K562 (cell line): Measurements from ENCODE around the gene GRIA1. TPM values are rescaled to one million over a fixed set of nuclear protein-coding genes. Genes with fewer than 3 reads are reported as not detected.

ENCODE experiments used
- ATAC-seq: fragments of 200-7000 bp; cut with Tn5 transposase; 3 replicates; pipeline ENCODE4 v1.9.1; 2020; ENCODE audit warnings: moderate library complexity
- BruUV-seq: library from RNA; stranded (reverse); fragments of 400-500 nt; replicated peaks from 2 replicates; lab custom pipeline; 2021; lab: Mats Ljungman, UMichigan
- CTCF ChIA-PET: fragments of 300-600 bp; formaldehyde crosslinking; extraction: SDS; loops from one replicate; lab custom pipeline; 2021; ENCODE audit warnings: low intra/inter-chr PET ratio; lab: Yijun Ruan, JAX
- POLR2A ChIA-PET: fragments of 300-600, 350-650 bp; sonication (Branson Sonifier 250); formaldehyde crosslinking; extraction: SDS; loops from one replicate; lab custom pipeline; 2021; ENCODE audit warnings: antibody characterized with exemption, inconsistent platforms; lab: Yijun Ruan, JAX
- DNase-seq, 4 experiments: peaks; one replicate each; pipeline versions ENCODE4 v3.0.0 to v3.0.0-alpha.2; 2011 to 2018; ENCODE audit warnings: low spot score in 3 of 4, mixed read lengths in 3 of 4; ENCODE audit errors: extremely low read depth in 1 of 4
- FAIRE-seq: peaks from 2 replicates; lab custom pipeline; 2011; peaks lifted over from hg19 to GRCh38; lab: Jason Lieb, UNC
- H2AFZ ChIP-seq: 2 replicates; pipeline ENCODE4 v1.6.0; 2011; ENCODE audit warnings: low read depth, low read length, control low read depth, inconsistent platforms
- H3K27ac ChIP-seq: fragments of 200-600 bp; 3 replicates; pipeline ENCODE4 v1.8.0; 2011; ENCODE audit warnings: low read depth, mild to moderate bottlenecking, control low read depth, inconsistent platforms, low read length, moderate library complexity, mixed read lengths; ENCODE audit errors: extremely low read depth
- H3K27me3 ChIP-seq, 2 experiments: fragments of 300-600 bp in 1 of 2; 2 replicates in 1 of 2; 3 replicates in 1 of 2; pipeline versions ENCODE4 v1.6.0 to v1.8.0; 2011; ENCODE audit warnings: inconsistent platforms in 2 of 2, low read length in 2 of 2, mild to moderate bottlenecking in 1 of 2, mixed read lengths in 1 of 2, moderate library complexity in 1 of 2; ENCODE audit not compliant: control insufficient read depth in 2 of 2, insufficient read depth in 2 of 2
- H3K36me3 ChIP-seq: fragments of 300-600 bp; 3 replicates; pipeline ENCODE4 v1.8.0; 2011; ENCODE audit warnings: mild to moderate bottlenecking, low read length, inconsistent platforms; ENCODE audit not compliant: control insufficient read depth, insufficient read depth
- H3K4me1 ChIP-seq, 2 experiments: fragments of 200-600 bp in 1 of 2; replicated peaks in 1 of 2; 2 replicates in 1 of 2; 3 replicates in 1 of 2; pipeline versions ENCODE4 v1.5.1 to v1.8.0; 2011; ENCODE audit warnings: inconsistent platforms in 2 of 2, low read length in 2 of 2, mild to moderate bottlenecking in 1 of 2, mixed read lengths in 1 of 2, moderate library complexity in 1 of 2; ENCODE audit not compliant: control insufficient read depth in 2 of 2, insufficient read depth in 2 of 2
- H3K4me2 ChIP-seq: 2 replicates; pipeline ENCODE4 v1.6.1; 2011; ENCODE audit warnings: low read length, control low read depth, inconsistent platforms, mixed read lengths; ENCODE audit not compliant: insufficient read depth
- H3K4me3 ChIP-seq: fragments of 200-600 bp; sonication (generic), shearing (Covaris generic); 2 replicates; pipeline ENCODE4 v1.5.1; 2016; ENCODE audit warnings: control low read depth, inconsistent platforms
- H3K79me2 ChIP-seq: fragments of 200-600 bp; 3 replicates; pipeline ENCODE4 v1.8.0; 2011; ENCODE audit warnings: low read length, inconsistent platforms; ENCODE audit not compliant: control insufficient read depth, insufficient read depth
- H3K9ac ChIP-seq, 2 experiments: 2 replicates each; pipeline versions ENCODE4 v1.6.0 to v1.6.1; 2011; ENCODE audit warnings: low read depth in 2 of 2, low read length in 2 of 2, control low read depth in 1 of 2, inconsistent platforms in 1 of 2, mild to moderate bottlenecking in 1 of 2, mixed read lengths in 1 of 2; ENCODE audit not compliant: insufficient read depth in 1 of 2
- H3K9me1 ChIP-seq: one replicate; pipeline ENCODE4 v1.6.0; 2011; ENCODE audit warnings: inconsistent platforms, mild to moderate bottlenecking, low read length, moderate library complexity; ENCODE audit not compliant: control insufficient read depth, insufficient read depth
- H3K9me3 ChIP-seq: replicated peaks from 2 replicates; pipeline ENCODE4 v1.5.1; 2011; ENCODE audit warnings: low read depth, low read length, inconsistent platforms; ENCODE audit not compliant: control insufficient read depth, insufficient read depth
- H4K20me1 ChIP-seq: replicated peaks from 2 replicates; pipeline ENCODE4 v1.6.1; 2011; ENCODE audit warnings: low read length, inconsistent platforms, mixed read lengths; ENCODE audit not compliant: control insufficient read depth, insufficient read depth
- EWSR1 ChIP-seq: fragments of 450-650 bp; IDR thresholded peaks from 2 replicates; pipeline ENCODE4 v1.6.1; 2018; ENCODE audit warnings: borderline replicate concordance, mild to moderate bottlenecking, low read depth, moderate library complexity; ENCODE audit not compliant: partially characterized antibody
- KHSRP ChIP-seq: fragments of 450-650 bp; IDR thresholded peaks from 2 replicates; pipeline ENCODE4 v1.6.1; 2017
- ZNF586 ChIP-seq: fragments of 450-650 bp; formaldehyde crosslinking; conservative IDR thresholded peaks from 2 replicates; pipeline ENCODE4 v1.4.0; 2020; ENCODE audit warnings: mild to moderate bottlenecking, moderate library complexity
- WGBS: fragments of 100-300 bp; shearing (Covaris generic); methylation state at CpG from one replicate; pipeline ENCODE4 v1.1.6; 2016; ENCODE audit warnings: low coverage, mixed read lengths; ENCODE audit not compliant: insufficient coverage; ENCODE audit errors: missing lambda C conversion rate; 5-methylcytosine and 5-hydroxymethylcytosine counted together
- in situ Hi-C: fragments of 300-500 bp; cut with MboI; formaldehyde crosslinking; loops from 4 replicates; pipeline ENCODE4 v1.15.0; 2018; ENCODE audit warnings: inconsistent platforms, mixed read lengths
- intact Hi-C: fragments of 100-400 bp; cut with micrococcal nuclease; formaldehyde crosslinking; loops from 2 replicates; pipeline ENCODE4 v1.14.2; 2022
- polyA plus RNA-seq, 8 experiments: library from polyadenylated mRNA; depleted of rRNA in 4 of 8; stranded (reverse) in 5 of 8; unstranded in 3 of 8; fragments of >200 nt; fragmentation: Nextera tagmentation in 2 of 8; fragmentation: Illumina TruSeq in 1 of 8; extraction: Ambion mirVana in 2 of 8; extraction: Trizol in 1 of 8; gene quantifications; 2 replicates each; pipeline versions ENCODE4 v1.2.1 to v1.2.3, GENCODE V29; 2011 to 2014; ENCODE audit warnings: inconsistent platforms in 1 of 8, missing spikeins in 1 of 8
- total RNA-seq, 7 experiments: library from RNA; depleted of rRNA in 6 of 7; stranded (reverse); fragments of >200 nt in 6 of 7; fragmentation: Illumina TruSeq in 2 of 7; extraction: Trizol in 2 of 7; gene quantifications; 2 replicates each; pipeline versions ENCODE4 v1.2.1 to v1.2.3, GENCODE V29; 2011 to 2021; ENCODE audit warnings: low replicate concordance in 1 of 7
- TF ChIP-seq, protein P1 (sequence below): fragments of 250-450 bp; sonication (Bioruptor Pico); IDR thresholded peaks from 2 replicates; pipeline ENCODE4 v1.4.0; 2020; ENCODE audit warnings: borderline replicate concordance
- TF ChIP-seq, protein P2 (sequence below): fragments of 200-800 bp; sonication (Bioruptor generic); IDR thresholded peaks from 2 replicates; pipeline ENCODE4 v1.6.1; 2017; ENCODE audit warnings: missing genetic modification characterization, missing compliant biosample characterization

GRIA1 gene
- total and polyA plus RNA-seq, 9 of the 15 experiments (the other 6 are each of a cell fraction or from before 2014, with no cell fraction given) = not detected

DNA sequence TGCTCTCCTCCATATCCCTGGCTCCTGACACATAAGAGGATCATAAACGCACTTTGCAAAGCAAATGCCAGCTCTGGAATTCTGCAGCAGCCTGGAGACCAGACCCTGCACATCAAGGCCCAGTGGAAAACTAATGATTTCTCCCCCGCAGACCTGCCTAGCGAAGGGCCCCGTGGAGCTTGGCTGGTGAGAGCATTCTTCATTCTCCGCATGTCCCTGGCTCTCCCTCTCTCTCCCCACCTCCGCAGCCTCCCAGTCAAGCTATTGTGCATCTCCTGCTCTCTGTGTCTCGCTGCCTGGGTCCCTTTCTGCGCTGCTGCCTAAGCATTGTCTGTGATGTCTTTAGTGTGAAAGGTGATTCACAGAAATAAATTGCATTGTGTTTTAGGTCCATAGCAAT, 46.7 kb downstream of the GRIA1 start:
- H3K9me1 ChIP-seq = no peaks in the 10 kb centered on the region
- no peak overlapping the region for H3K4me3 ChIP-seq
- no peak overlapping the region for H2AFZ ChIP-seq
- ChIA-PET POLR2A (no interaction called here), CTCF (no interaction called here)
- no TSS peak for BruUV-seq
- H3K9me3 ChIP-seq = no peaks in the 10 kb centered on the region
- intact Hi-C loops (no loop called here), in situ Hi-C loops (no loop called here)
- TF ChIP-seq ZNF586 (CRISPR knock-in tag) (no peak), KHSRP (no peak), EWSR1 (no peak)
- TF ChIP-seq, protein P1, sequence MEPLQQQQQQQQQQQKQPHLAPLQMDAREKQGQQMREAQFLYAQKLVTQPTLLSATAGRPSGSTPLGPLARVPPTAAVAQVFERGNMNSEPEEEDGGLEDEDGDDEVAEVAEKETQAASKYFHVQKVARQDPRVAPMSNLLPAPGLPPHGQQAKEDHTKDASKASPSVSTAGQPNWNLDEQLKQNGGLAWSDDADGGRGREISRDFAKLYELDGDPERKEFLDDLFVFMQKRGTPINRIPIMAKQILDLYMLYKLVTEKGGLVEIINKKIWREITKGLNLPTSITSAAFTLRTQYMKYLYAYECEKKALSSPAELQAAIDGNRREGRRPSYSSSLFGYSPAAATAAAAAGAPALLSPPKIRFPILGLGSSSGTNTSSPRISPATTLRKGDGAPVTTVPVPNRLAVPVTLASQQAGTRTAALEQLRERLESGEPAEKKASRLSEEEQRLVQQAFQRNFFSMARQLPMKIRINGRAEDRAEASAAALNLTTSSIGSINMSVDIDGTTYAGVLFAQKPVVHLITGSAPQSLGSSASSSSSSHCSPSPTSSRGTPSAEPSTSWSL = no peak
- TF ChIP-seq, protein P2, sequence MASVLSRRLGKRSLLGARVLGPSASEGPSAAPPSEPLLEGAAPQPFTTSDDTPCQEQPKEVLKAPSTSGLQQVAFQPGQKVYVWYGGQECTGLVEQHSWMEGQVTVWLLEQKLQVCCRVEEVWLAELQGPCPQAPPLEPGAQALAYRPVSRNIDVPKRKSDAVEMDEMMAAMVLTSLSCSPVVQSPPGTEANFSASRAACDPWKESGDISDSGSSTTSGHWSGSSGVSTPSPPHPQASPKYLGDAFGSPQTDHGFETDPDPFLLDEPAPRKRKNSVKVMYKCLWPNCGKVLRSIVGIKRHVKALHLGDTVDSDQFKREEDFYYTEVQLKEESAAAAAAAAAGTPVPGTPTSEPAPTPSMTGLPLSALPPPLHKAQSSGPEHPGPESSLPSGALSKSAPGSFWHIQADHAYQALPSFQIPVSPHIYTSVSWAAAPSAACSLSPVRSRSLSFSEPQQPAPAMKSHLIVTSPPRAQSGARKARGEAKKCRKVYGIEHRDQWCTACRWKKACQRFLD (CRISPR knock-in tag) = no peak
- DNase-seq = no peak
- H3K9ac ChIP-seq = no peak overlapping the region
- no peaks in the 10 kb centered on the region for H3K4me1 ChIP-seq
- FAIRE-seq = no peak
- H3K36me3 ChIP-seq = no peaks in the 10 kb centered on the region
- no peak overlapping the region for H3K27ac ChIP-seq
- no peak for ATAC-seq
- H3K4me2 ChIP-seq = no peak overlapping the region
- WGBS = 0% methylated on average over 8 of the region's 8 CpGs
- H3K27me3 ChIP-seq = no peaks in the 10 kb centered on the region
- no peaks in the 10 kb centered on the region for H3K79me2 ChIP-seq
- H4K20me1 ChIP-seq = no peaks in the 10 kb centered on the region
